ENCODE measurements around the gene GMCL2. TPM values are rescaled to one million over a fixed set of nuclear protein-coding genes. Genes with fewer than 3 reads are reported as not detected.

The GMCL2 gene
- total and polyA plus RNA-seq, 2 experiments from 2014 or later = 0.07 TPM; not detected in 1

- ATAC-seq (no peak), DNase-seq (ENCODE audit: low spot score) (no peak)
- Mint-ChIP-seq H3K4me3 (no peak overlapping the region), H3K4me1 (peaks cover 19% of the 10 kb centered on the region), H3K36me3 (ENCODE audit: low read depth) (peaks cover 95% of the 10 kb centered on the region), H3K27ac (no peak overlapping the region; the same call in 1 of the 2 replicates), H3K9me3 (no peaks in the 10 kb centered on the region), H3K27me3 (ENCODE audit: insufficient read depth, low read depth, poor library complexity) (peaks cover 22% of the 10 kb centered on the region)
- Histone ChIP-seq H4K20me1 (replicated peaks; ENCODE audit: insufficient read depth) (peaks cover 22% of the 10 kb centered on the region), H3K4me2 (no peak overlapping the region), H3K27me3 (ENCODE audit: insufficient read depth) (no peaks in the 10 kb centered on the region), H3K4me3 (no peak overlapping the region), H3K36me3 (ENCODE audit: insufficient read depth) (peaks cover 61% of the 10 kb centered on the region), H3K4me1 (ENCODE audit: insufficient read depth) (no peaks in the 10 kb centered on the region), H3K79me2 (replicated peaks; ENCODE audit: insufficient read depth) (peaks cover 4% of the 10 kb centered on the region), H2AFZ (no peak overlapping the region), H3F3A (replicated peaks; ENCODE audit: low read depth) (peaks cover 71% of the 10 kb centered on the region), H3K27ac (ENCODE audit: low read depth) (no peak overlapping the region), H3K9me2 (ENCODE audit: insufficient read depth) (no peaks in the 10 kb centered on the region)
- TF ChIP-seq POLR2AphosphoS5 (IDR thresholded peaks at IDR 0.05; ENCODE audit: low read depth) (no peak; the same call in none of the 2 replicates), CREB1 (CRISPR knock-in tag; IDR thresholded peaks at IDR 0.05; ENCODE audit: low read depth) (no peak), ZNF114 (CRISPR knock-in tag; IDR thresholded peaks at IDR 0.05) (no peak), ZNF462 (CRISPR knock-in tag; IDR thresholded peaks at IDR 0.05) (no peak), ZNF331 (CRISPR knock-in tag; IDR thresholded peaks at IDR 0.05; ENCODE audit: low read depth) (no peak), EZH2phosphoT487 (IDR thresholded peaks at IDR 0.05; ENCODE audit: unreplicated experiment) (no peak), JUNB (IDR thresholded peaks at IDR 0.05; ENCODE audit: unreplicated experiment) (no peak), STAT1 (IDR thresholded peaks at IDR 0.05; ENCODE audit: unreplicated experiment) (no peak)
- TF ChIP-seq, protein P1, sequence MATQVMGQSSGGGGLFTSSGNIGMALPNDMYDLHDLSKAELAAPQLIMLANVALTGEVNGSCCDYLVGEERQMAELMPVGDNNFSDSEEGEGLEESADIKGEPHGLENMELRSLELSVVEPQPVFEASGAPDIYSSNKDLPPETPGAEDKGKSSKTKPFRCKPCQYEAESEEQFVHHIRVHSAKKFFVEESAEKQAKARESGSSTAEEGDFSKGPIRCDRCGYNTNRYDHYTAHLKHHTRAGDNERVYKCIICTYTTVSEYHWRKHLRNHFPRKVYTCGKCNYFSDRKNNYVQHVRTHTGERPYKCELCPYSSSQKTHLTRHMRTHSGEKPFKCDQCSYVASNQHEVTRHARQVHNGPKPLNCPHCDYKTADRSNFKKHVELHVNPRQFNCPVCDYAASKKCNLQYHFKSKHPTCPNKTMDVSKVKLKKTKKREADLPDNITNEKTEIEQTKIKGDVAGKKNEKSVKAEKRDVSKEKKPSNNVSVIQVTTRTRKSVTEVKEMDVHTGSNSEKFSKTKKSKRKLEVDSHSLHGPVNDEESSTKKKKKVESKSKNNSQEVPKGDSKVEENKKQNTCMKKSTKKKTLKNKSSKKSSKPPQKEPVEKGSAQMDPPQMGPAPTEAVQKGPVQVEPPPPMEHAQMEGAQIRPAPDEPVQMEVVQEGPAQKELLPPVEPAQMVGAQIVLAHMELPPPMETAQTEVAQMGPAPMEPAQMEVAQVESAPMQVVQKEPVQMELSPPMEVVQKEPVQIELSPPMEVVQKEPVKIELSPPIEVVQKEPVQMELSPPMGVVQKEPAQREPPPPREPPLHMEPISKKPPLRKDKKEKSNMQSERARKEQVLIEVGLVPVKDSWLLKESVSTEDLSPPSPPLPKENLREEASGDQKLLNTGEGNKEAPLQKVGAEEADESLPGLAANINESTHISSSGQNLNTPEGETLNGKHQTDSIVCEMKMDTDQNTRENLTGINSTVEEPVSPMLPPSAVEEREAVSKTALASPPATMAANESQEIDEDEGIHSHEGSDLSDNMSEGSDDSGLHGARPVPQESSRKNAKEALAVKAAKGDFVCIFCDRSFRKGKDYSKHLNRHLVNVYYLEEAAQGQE (IDR thresholded peaks at IDR 0.05; ENCODE audit: unreplicated experiment) = no peak
These were observed 39.8 kb downstream of the GMCL2 start for GRCh38 chr5:178147406-178147805.

Measured in GM23338 (cell line).